SK-N-SH (cell line): ENCODE measurements around the gene CENPX. TPM values are rescaled to one million over a fixed set of nuclear protein-coding genes. Genes with fewer than 3 reads are reported as not detected.

Source experiments
- CTCF ChIA-PET: fragments of 300-600, 350-600 bp; formaldehyde crosslinking; extraction: SDS; loops from one replicate; lab custom pipeline; 2021; lab: Yijun Ruan, JAX
- POLR2A ChIA-PET: fragments of 350-600 bp; sonication (Branson Sonifier 250); formaldehyde crosslinking; extraction: SDS; loops from one replicate; lab custom pipeline; 2020; ENCODE audit warnings: antibody characterized with exemption, inconsistent platforms; lab: Yijun Ruan, JAX
- DNase-seq: peaks from one replicate; pipeline ENCODE4 v3.0.0; 2012
- H2AFZ ChIP-seq: fragments of 200-600 bp; sonication (generic); 2 replicates; pipeline ENCODE4 v1.8.1; 2016; ENCODE audit warnings: antibody characterized with exemption, mild to moderate bottlenecking, low read depth
- H3F3A ChIP-seq: fragments of 200-600 bp; sonication (generic); replicated peaks from 2 replicates; pipeline ENCODE3; 2016; ENCODE audit warnings: antibody characterized with exemption, mild to moderate bottlenecking; ENCODE audit not compliant: insufficient read depth
- H3K27ac ChIP-seq, 2 experiments: fragments of 200-500 bp in 1 of 2; fragments of 200-600 bp in 1 of 2; sonication (Bioruptor generic) in 1 of 2; sonication (generic), shearing (Covaris generic) in 1 of 2; 2 replicates each; pipeline versions ENCODE4 v1.5.1 to v1.6.1; 2014 to 2016; ENCODE audit warnings: low read depth in 2 of 2, inconsistent platforms in 1 of 2, low read length in 1 of 2, mild to moderate bottlenecking in 1 of 2, mixed read lengths in 1 of 2
- H3K27me3 ChIP-seq: fragments of 200-600 bp; sonication (generic), shearing (Covaris generic); 2 replicates; pipeline ENCODE4 v1.6.1; 2016; ENCODE audit warnings: mixed run types; ENCODE audit not compliant: insufficient read depth
- H3K36me3 ChIP-seq, 2 experiments: fragments of 200-500 bp in 1 of 2; fragments of 200-600 bp in 1 of 2; sonication (Bioruptor generic) in 1 of 2; sonication (generic) in 1 of 2; replicated peaks in 1 of 2; 2 replicates each; pipeline versions ENCODE3 to v1.5.1; 2014 to 2016; ENCODE audit warnings: low read length in 1 of 2, mild to moderate bottlenecking in 1 of 2; ENCODE audit not compliant: insufficient read depth in 2 of 2, control insufficient read depth in 1 of 2
- H3K4me1 ChIP-seq, 2 experiments: fragments of 200-500 bp in 1 of 2; fragments of 200-600 bp in 1 of 2; sonication (Bioruptor generic) in 1 of 2; sonication (generic), shearing (Covaris generic) in 1 of 2; 2 replicates each; pipeline versions ENCODE4 v1.5.1 to v1.6.1; 2014 to 2016; ENCODE audit warnings: low read depth in 1 of 2, low read length in 1 of 2, mixed run types in 1 of 2; ENCODE audit not compliant: insufficient read depth in 2 of 2, control insufficient read depth in 1 of 2
- H3K4me2 ChIP-seq: fragments of 200-600 bp; sonication (generic), shearing (Covaris generic); 2 replicates; pipeline ENCODE4 v1.6.1; 2017; ENCODE audit warnings: mixed run types
- H3K4me3 ChIP-seq, 2 experiments: fragments of 200-500 bp in 1 of 2; fragments of 200-600 bp in 1 of 2; sonication (Bioruptor generic) in 1 of 2; sonication (generic), shearing (Covaris generic) in 1 of 2; 2 replicates each; pipeline versions ENCODE4 v1.5.1 to v1.8.1; 2014 to 2016; ENCODE audit warnings: low read depth in 2 of 2, inconsistent platforms in 1 of 2, low read length in 1 of 2, mild to moderate bottlenecking in 1 of 2, mixed read lengths in 1 of 2, moderate library complexity in 1 of 2
- H3K79me2 ChIP-seq: fragments of 200-600 bp; sonication (generic); 2 replicates; pipeline ENCODE4 v1.8.1; 2017; ENCODE audit warnings: mild to moderate bottlenecking; ENCODE audit not compliant: insufficient read depth
- H3K9ac ChIP-seq: fragments of 200-600 bp; sonication (generic); 2 replicates; pipeline ENCODE4 v1.6.1; 2017; ENCODE audit warnings: mixed run types
- H3K9me2 ChIP-seq: fragments of 200-600 bp; sonication (generic); 2 replicates; pipeline ENCODE4 v1.6.1; 2017; ENCODE audit warnings: mixed run types
- H3K9me3 ChIP-seq: fragments of 200-600 bp; sonication (generic); 2 replicates; pipeline ENCODE4 v1.6.1; 2017; ENCODE audit warnings: mixed run types, mild to moderate bottlenecking, moderate library complexity
- H4K20me1 ChIP-seq: fragments of 200-600 bp; sonication (generic); 2 replicates; pipeline ENCODE4 v1.6.1; 2017; ENCODE audit warnings: mild to moderate bottlenecking, mixed run types; ENCODE audit not compliant: insufficient read depth
- CTCF ChIP-seq: fragments of 200-600 bp; sonication (generic); IDR thresholded peaks from 2 replicates; pipeline ENCODE4 v1.6.1; 2017; ENCODE audit warnings: antibody characterized with exemption, mild to moderate bottlenecking, moderate library complexity
- EZH2phosphoT487 ChIP-seq: fragments of 200-600 bp; sonication (generic); IDR thresholded peaks from 2 replicates; pipeline ENCODE4 v1.6.1; 2017; ENCODE audit warnings: low read depth, mixed run types, mild to moderate bottlenecking, antibody characterized with exemption, moderate library complexity, borderline replicate concordance
- GATA2 ChIP-seq: sonication (generic); formaldehyde crosslinking; IDR thresholded peaks from 2 replicates; pipeline ENCODE4 v1.5.0; 2020; ENCODE audit warnings: mild to moderate bottlenecking, missing genetic modification reagents
- IRF3 ChIP-seq: fragments of 150-350 bp; IDR thresholded peaks from 2 replicates; pipeline ENCODE4 v1.6.1; 2016; ENCODE audit warnings: mild to moderate bottlenecking, low read depth, low read length
- PBX3 ChIP-seq: IDR thresholded peaks from 2 replicates; pipeline ENCODE4; 2012
- POLR2AphosphoS5 ChIP-seq: IDR thresholded peaks from 2 replicates; pipeline ENCODE4 v1.6.1; 2012; ENCODE audit warnings: low read depth, low read length
- REST ChIP-seq: IDR thresholded peaks from 2 replicates; pipeline ENCODE4 v1.6.1; 2012; ENCODE audit warnings: mild to moderate bottlenecking, low read depth, low read length, moderate library complexity
- USF2 ChIP-seq: fragments of 150-350 bp; IDR thresholded peaks from 2 replicates; pipeline ENCODE4 v1.6.1; 2017; ENCODE audit warnings: antibody characterized with exemption, low read length, low read depth, borderline replicate concordance
- WGBS: methylation state at CpG from one replicate; pipeline ENCODE4 v1.1.6; 2017; ENCODE audit warnings: low lambda C conversion rate; 5-methylcytosine and 5-hydroxymethylcytosine counted together
- polyA plus RNA-seq, 3 experiments: library from polyadenylated mRNA; depleted of rRNA; stranded (reverse); fragments of >200 nt; gene quantifications; 2 replicates each; pipeline ENCODE4 v1.2.3, GENCODE V29; 2012

Gene CENPX
- polyA plus RNA-seq, 1 of the 3 experiments (the other 2 are of a cell fraction), result 255 TPM

DNA sequence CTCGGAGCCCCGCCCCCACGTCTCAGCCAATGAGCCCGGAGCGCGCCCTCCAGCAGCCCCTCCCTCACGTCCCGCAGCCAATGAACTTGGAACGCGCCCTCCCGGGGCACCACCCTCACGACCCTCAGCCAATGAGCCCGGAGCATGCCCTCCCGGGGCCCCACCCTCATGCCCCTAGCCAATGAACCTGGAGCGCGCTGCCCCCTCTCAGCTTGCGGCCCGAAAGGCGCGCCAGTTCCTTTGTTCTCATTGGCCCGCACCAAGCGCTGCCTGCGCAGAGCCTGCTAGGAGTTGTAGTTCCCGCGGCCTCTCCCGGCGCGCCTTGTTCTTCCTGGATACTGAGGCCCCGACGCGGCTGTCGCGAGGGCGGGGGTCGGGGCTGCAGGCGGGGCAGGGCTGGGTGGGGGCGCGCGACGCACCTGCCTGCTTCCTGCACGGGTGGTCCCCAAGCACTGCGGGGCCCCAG is 336 bp upstream of the CENPX start, which contains the start of gene LRRC45 (continued):
- TF ChIP-seq PBX3, result no peak

- Histone ChIP-seq H3F3A (peaks cover 32% of the 10 kb centered on the region), H3K36me3 (peaks cover 7 to 20% of the 10 kb centered on the region in 2 experiments), H3K4me3 (peak overlapping the region; percentile 88 to 92)
- no peak for TF ChIP-seq POLR2AphosphoS5
- TF ChIP-seq CTCF, result no peak
- TF ChIP-seq, all 33 proteins: peak for 0
- H3K4me1 ChIP-seq, result peaks cover 18 to 36% of the 10 kb centered on the region in 2 experiments; a peak in 3 of 4 replicates
- H4K20me1 ChIP-seq, result peaks cover 17% of the 10 kb centered on the region
- WGBS, result 4% methylated on average over 8 of the region's 10 CpGs
- H3K9me2 ChIP-seq, result no peaks in the 10 kb centered on the region
- no peaks in the 10 kb centered on the region for H3K9me3 ChIP-seq
- CTCF ChIA-PET, result interaction anchor here (0.8 to 35.7 kb wide), 29 partner anchors 9 to 769 kb away, joined by 3 to 1216 read pairs (median 11); partner anchors contain the start of genes ARHGDIA, ARL16, ASPSCR1 and DCXR
- H2AFZ ChIP-seq, result no peak overlapping the region
- H3K4me2 ChIP-seq, result peak overlapping the region; percentile 99
- no peak for DNase-seq
- POLR2A ChIA-PET, result interaction anchor here (0.6 to 4.2 kb wide), 9 partner anchors 9 to 106 kb away, joined by 3 to 41 read pairs (median 7); partner anchors contain the start of genes DCXR, FASN, NOTUM and RAC3
- no peaks in the 10 kb centered on the region for H3K27me3 ChIP-seq
- peak overlapping the region; percentile 86 for H3K9ac ChIP-seq
- H3K79me2 ChIP-seq, result peaks cover 36% of the 10 kb centered on the region
- peak overlapping the region; percentile 41 for H3K27ac ChIP-seq
Observed at GRCh38 chr17:82021900-82022309, 773 bp downstream of the CENPX start.

- Histone ChIP-seq H3K9ac (peak overlapping the region; percentile 86; the same call in 1 of the 2 replicates), H3K9me2 (no peaks in the 10 kb centered on the region), H3K36me3 (peaks cover 7 to 23% of the 10 kb centered on the region in 2 experiments), H3K4me3 (peak overlapping the region; percentile 88 to 92), H3K9me3 (no peaks in the 10 kb centered on the region), H3K27ac (peak overlapping the region; percentile 41; a peak in 3 of 4 replicates), H3K4me1 (peaks cover 18 to 36% of the 10 kb centered on the region in 2 experiments; a peak in 3 of 4 replicates), H2AFZ (no peak overlapping the region), H3K27me3 (no peaks in the 10 kb centered on the region), H3F3A (peaks cover 32% of the 10 kb centered on the region), H3K79me2 (peaks cover 36% of the 10 kb centered on the region), H3K4me2 (peak overlapping the region; percentile 99), H4K20me1 (peaks cover 17% of the 10 kb centered on the region)
- ChIA-PET POLR2A (interaction anchor here (0.6 to 4.2 kb wide), 9 partner anchors 10 to 106 kb away, joined by 3 to 41 read pairs (median 7); partner anchors contain the start of genes ASPSCR1, FASN, NOTUM and RAC3), CTCF (interaction anchor here (0.6 to 35.7 kb wide), 45 partner anchors 10 to 769 kb away, joined by 3 to 1216 read pairs (median 6); partner anchors contain the start of genes ARHGDIA, ARL16, ASPSCR1 and DCXR)
- WGBS, result 18% methylated on average over 21 of the region's 25 CpGs
- peak; percentile 93 for DNase-seq
- TF ChIP-seq REST (0 out of 2 replicates have a peak, but pooled peaks have one; percentile 4), GATA2 (CRISPR knock-in tag) (no peak), EZH2phosphoT487 (no peak), USF2 (peak; percentile 24; the same call in 1 of the 2 replicates), IRF3 (no peak)
Observed at GRCh38 chr17:82021107-82021899, 1.4 kb downstream of the CENPX start.
